HL-60 (cell line): ENCODE data around the gene RERE.

Experiments
- CTCF ChIP-seq: IDR thresholded peaks from one replicate; pipeline ENCODE4 v1.5.1; 2011; ENCODE audit warnings: low read length, control low read depth, inconsistent platforms; ENCODE audit not compliant: insufficient read depth
- POLR2AphosphoS5 ChIP-seq: IDR thresholded peaks from 2 replicates; pipeline ENCODE4 v1.6.1; 2012; ENCODE audit warnings: low read depth

GRCh38 chr1:8790987-8791386, 26.5 kb downstream of the RERE start:
- TF ChIP-seq POLR2AphosphoS5 (no peak), CTCF (no peak)
